ENCODE results near the gene CHMP2A.

- TF ChIP-seq POLR2A (IDR thresholded peaks at IDR 0.05) (no peak), CTCF (IDR thresholded peaks at IDR 0.05 in 8 of 11, conservative IDR thresholded peaks at IDR 0.05 in 3 of 11) (no peak)
Observed at GRCh38 chr19:58578012-58578925, 23.4 kb upstream of the CHMP2A start.
